Fibroblast of pulmonary artery (primary cell): ENCODE data around the gene DNM2.

Source experiments
- DNase-seq: peaks from one replicate; pipeline ENCODE4 v3.0.0-alpha.2; 2010; ENCODE audit warnings: low read depth
- H3K4me3 ChIP-seq: replicated peaks from 2 replicates; pipeline ENCODE4 v1.5.1; 2011; ENCODE audit warnings: low read depth, mild to moderate bottlenecking, control low read depth, low read length, moderate library complexity
- TF ChIP-seq, protein P1 (sequence below): IDR thresholded peaks from 2 replicates; pipeline ENCODE4 v1.5.1; 2011; ENCODE audit warnings: mild to moderate bottlenecking, control low read depth, low read length, inconsistent platforms; ENCODE audit errors: missing control alignments

Gene DNM2

DNA sequence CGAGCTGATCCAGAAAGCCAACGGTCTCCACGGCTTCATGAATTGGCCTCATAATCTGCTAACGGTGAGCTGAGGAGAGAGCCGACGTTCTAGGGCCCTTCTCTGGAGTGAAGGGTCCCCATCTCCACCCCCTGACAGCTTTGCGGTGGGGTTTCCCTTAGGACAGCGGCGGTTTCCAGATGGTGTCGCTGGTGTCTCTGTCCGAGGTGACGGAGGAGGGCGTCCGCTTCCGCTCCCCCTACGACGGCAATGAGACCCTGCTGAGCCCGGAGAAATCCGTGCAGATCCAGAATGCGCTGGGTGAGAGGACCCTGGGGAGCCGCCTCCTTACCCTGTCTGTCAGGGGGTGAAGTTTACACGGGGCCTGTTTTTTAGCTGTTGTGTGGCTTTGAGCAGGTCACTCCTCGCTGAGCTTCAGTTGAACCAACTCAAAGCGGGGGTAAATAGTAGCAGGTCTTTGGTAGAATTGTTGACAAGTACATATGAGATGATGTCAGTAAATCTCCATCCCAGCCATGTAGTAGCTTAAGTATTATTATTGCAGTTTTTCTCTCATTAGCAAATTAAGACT lies 15.8 kb upstream of the DNM2 start:
- no peak for DNase-seq
- TF ChIP-seq, protein P1, sequence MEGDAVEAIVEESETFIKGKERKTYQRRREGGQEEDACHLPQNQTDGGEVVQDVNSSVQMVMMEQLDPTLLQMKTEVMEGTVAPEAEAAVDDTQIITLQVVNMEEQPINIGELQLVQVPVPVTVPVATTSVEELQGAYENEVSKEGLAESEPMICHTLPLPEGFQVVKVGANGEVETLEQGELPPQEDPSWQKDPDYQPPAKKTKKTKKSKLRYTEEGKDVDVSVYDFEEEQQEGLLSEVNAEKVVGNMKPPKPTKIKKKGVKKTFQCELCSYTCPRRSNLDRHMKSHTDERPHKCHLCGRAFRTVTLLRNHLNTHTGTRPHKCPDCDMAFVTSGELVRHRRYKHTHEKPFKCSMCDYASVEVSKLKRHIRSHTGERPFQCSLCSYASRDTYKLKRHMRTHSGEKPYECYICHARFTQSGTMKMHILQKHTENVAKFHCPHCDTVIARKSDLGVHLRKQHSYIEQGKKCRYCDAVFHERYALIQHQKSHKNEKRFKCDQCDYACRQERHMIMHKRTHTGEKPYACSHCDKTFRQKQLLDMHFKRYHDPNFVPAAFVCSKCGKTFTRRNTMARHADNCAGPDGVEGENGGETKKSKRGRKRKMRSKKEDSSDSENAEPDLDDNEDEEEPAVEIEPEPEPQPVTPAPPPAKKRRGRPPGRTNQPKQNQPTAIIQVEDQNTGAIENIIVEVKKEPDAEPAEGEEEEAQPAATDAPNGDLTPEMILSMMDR: no peak
- H3K4me3 ChIP-seq: peak overlapping the region; percentile 92

DNA sequence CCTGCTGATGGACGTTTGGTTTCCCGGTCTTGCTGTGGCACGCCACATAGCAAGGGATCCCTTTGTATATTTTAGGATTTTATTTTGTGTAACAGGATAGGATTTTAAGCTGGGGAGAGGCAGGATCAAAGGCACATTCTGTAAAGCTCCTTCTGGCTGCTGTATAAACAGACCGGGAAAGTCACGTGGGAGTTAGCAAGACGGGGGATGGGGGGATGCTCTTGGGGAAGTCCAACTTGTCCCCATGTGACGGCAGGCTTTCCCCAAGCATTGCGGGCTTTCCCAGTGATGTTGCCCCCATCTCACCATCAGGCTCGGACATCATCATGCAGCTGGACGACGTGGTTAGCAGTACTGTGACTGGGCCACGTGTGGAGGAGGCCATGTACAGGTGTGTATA lies 10.9 kb upstream of the DNM2 start:
- no peak overlapping the region for H3K4me3 ChIP-seq
- TF ChIP-seq, protein P1: no peak
- no peak for DNase-seq

DNA sequence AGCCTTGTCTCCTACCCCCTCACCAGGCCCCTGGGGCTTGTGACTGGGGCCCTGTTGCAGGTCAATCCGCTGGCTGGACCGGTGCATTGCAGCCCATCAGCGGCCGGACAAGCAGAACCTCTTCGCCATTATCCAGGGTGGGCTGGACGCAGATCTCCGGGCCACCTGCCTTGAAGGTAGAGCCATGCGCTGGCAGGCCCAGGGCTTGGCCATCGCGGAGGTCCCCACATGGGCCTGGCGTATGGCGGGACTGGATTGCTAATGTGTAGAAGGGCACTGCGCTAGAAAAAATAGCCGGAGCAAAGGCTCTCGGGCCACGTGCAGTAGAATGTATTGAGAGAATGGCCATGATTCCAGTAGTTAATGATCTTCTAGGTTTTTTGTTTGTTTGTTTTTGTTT lies 10.4 kb upstream of the DNM2 start:
- no peak overlapping the region for H3K4me3 ChIP-seq
- TF ChIP-seq, protein P1: no peak
- DNase-seq: no peak

DNA sequence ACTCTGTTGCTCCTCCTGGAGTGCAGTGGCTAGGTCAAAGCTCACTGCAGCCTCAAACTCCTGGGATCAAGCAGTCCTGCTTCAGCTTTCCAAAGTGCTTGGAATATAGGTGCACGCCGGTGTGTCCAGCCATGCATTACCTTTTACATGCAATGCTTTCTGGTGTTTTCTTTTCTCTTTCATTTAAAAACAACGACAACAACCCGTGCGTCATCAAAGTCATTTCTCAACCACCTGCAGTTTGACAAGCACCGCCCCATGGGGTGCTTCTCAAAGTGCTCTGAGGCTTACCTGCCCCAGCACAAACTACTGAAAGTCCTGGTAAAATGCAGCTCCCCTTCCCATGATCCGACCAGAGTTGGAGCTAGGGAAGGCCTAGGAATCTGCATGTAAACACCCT lies 9.6 kb upstream of the DNM2 start:
- DNase-seq: no peak
- TF ChIP-seq, protein P1: no peak
- no peak overlapping the region for H3K4me3 ChIP-seq

DNA sequence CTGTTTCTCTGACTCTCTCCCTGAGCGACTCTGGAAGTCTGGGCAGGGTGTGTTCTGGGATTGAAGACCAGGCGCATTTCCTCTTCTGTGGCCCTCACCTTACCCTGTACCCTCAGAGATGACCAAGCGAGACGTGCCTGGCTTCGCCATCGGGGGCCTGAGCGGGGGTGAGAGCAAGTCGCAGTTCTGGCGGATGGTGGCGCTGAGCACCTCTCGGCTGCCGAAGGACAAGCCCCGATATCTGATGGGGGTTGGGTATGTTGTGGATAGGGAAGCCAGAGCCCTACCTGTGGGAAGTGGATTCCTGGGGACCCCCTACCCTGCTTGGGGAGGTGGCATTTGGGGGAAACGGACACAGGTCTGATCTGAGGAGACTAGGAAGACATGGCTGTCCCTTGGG lies 5.8 kb upstream of the DNM2 start:
- TF ChIP-seq, protein P1: no peak
- no peak overlapping the region for H3K4me3 ChIP-seq
- DNase-seq: no peak

DNA sequence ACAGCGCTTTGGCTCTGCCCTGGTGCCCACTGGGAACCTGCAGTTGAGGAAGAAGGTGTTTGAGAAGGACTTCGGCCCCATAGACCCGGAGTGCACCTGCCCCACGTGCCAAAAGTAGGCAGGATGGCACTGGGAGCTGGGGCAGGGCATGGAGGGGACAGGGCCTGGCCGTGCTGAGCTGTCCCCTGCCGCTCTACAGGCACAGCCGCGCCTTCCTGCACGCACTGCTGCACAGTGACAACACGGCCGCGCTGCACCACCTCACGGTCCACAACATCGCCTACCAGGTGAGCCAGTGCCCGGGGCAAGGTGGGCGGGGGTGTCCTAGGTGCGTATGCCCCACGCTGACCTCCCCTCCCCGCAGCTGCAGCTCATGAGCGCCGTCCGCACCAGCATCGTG lies 5.1 kb upstream of the DNM2 start:
- no peak overlapping the region for H3K4me3 ChIP-seq
- TF ChIP-seq, protein P1: no peak
- DNase-seq: no peak

DNA sequence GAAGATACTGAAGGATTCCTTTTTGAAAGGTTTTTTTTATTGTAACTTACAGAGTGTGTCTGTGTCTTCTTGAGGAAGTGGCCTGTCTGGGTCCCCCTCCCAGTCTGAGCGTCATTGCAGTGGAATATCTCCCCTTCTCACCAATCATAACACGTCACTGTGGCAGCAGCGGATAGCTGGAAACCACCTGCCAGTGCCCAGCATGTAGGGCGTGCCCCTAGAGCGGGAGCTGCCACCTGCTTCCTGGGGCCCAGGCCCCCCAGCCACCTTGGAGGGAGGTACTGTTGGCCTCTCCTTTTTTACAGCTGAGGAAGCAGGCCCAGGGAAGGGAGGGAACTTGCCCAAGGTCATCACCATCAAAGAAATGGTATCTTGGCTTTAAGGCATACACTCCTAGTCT lies 4.6 kb upstream of the DNM2 start:
- no peak overlapping the region for H3K4me3 ChIP-seq
- TF ChIP-seq, protein P1: no peak
- DNase-seq: no peak
